ENCODE results near the gene SUGP1. TPM values are rescaled to one million over a fixed set of nuclear protein-coding genes. Genes with fewer than 3 reads are reported as not detected.

The SUGP1 gene
- total RNA-seq, 2 donors from 2014 or later, result 61.1 to 69.6 TPM

GRCh38 chr19:19349365-19349764 is 29.1 kb upstream of the SUGP1 start:
- no peak overlapping the region for H3K4me3 Mint-ChIP-seq
- H3K9me3 Mint-ChIP-seq, result no peaks in the 10 kb centered on the region
- no peaks in the 10 kb centered on the region for H3K36me3 Mint-ChIP-seq
- ATAC-seq (no peak), DNase-seq (ENCODE audit: low spot score) (no peak)
- H3K4me1 Mint-ChIP-seq (ENCODE audit: low read depth in 2 of 2), result no peaks in the 10 kb centered on the region
- H3K27me3 Mint-ChIP-seq, result no peaks in the 10 kb centered on the region
- H3K27ac Mint-ChIP-seq, result no peak overlapping the region

- H3K36me3 Mint-ChIP-seq, result no peaks in the 10 kb centered on the region
- no peaks in the 10 kb centered on the region for H3K4me1 Mint-ChIP-seq (ENCODE audit: low read depth in 2 of 2)
- no peak for ATAC-seq
- no peak overlapping the region for H3K27ac Mint-ChIP-seq
- H3K9me3 Mint-ChIP-seq, result no peaks in the 10 kb centered on the region
- no peak overlapping the region for H3K4me3 Mint-ChIP-seq
- DNase-seq (ENCODE audit: low spot score), result no peak
- H3K27me3 Mint-ChIP-seq, result no peaks in the 10 kb centered on the region
These were observed 28.0 kb upstream of the SUGP1 start for GRCh38 chr19:19348266-19348665.

- no peak for DNase-seq (ENCODE audit: low spot score)
- Mint-ChIP-seq H3K9me3 (no peaks in the 10 kb centered on the region), H3K27me3 (no peaks in the 10 kb centered on the region), H3K4me3 (no peak overlapping the region), H3K27ac (peak overlapping the region in 1 of 2 donors; percentile 48), H3K36me3 (no peaks in the 10 kb centered on the region), H3K4me1 (ENCODE audit: low read depth in 2 of 2) (no peaks in the 10 kb centered on the region)
- ATAC-seq, result peak in 1 of 2 donors; percentile 12
These were observed 27.2 kb upstream of the SUGP1 start for GRCh38 chr19:19347401-19348110.

- no peaks in the 10 kb centered on the region for H3K27me3 Mint-ChIP-seq
- no peaks in the 10 kb centered on the region for H3K9me3 Mint-ChIP-seq
- no peaks in the 10 kb centered on the region for H3K36me3 Mint-ChIP-seq
These were observed 25.7 kb upstream of the SUGP1 start for GRCh38 chr19:19345970-19346369.

GRCh38 chr19:19345232-19345631 is 24.9 kb upstream of the SUGP1 start:
- no peaks in the 10 kb centered on the region for H3K4me1 Mint-ChIP-seq (ENCODE audit: low read depth in 2 of 2)
- no peaks in the 10 kb centered on the region for H3K9me3 Mint-ChIP-seq
- no peaks in the 10 kb centered on the region for H3K36me3 Mint-ChIP-seq
- H3K27ac Mint-ChIP-seq, result no peak overlapping the region
- no peak overlapping the region for H3K4me3 Mint-ChIP-seq
- DNase-seq (ENCODE audit: low spot score) (no peak), ATAC-seq (no peak)
- H3K27me3 Mint-ChIP-seq, result no peaks in the 10 kb centered on the region

More at GRCh38 chr19:19345970-19346369, 25.7 kb upstream of the SUGP1 start:
- ATAC-seq, result no peak
- Mint-ChIP-seq H3K27ac (peak overlapping the region in 1 of 2 donors; percentile 48), H3K4me1 (ENCODE audit: low read depth in 2 of 2) (no peaks in the 10 kb centered on the region), H3K4me3 (no peak overlapping the region)
- no peak for DNase-seq (ENCODE audit: low spot score)

GRCh38 chr19:19343762-19344161 is 23.5 kb upstream of the SUGP1 start:
- no peak for DNase-seq (ENCODE audit: low spot score)
- Mint-ChIP-seq H3K27ac (no peak overlapping the region), H3K4me3 (no peak overlapping the region), H3K4me1 (ENCODE audit: low read depth in 2 of 2) (no peaks in the 10 kb centered on the region), H3K27me3 (no peaks in the 10 kb centered on the region), H3K36me3 (no peaks in the 10 kb centered on the region), H3K9me3 (no peaks in the 10 kb centered on the region)
- no peak for ATAC-seq

- H3K9me3 Mint-ChIP-seq, result no peaks in the 10 kb centered on the region
- no peaks in the 10 kb centered on the region for H3K4me1 Mint-ChIP-seq (ENCODE audit: low read depth in 2 of 2)
- ATAC-seq, result no peak
- H3K36me3 Mint-ChIP-seq, result no peaks in the 10 kb centered on the region
- H3K27me3 Mint-ChIP-seq, result no peaks in the 10 kb centered on the region
- no peak overlapping the region for H3K27ac Mint-ChIP-seq
- no peak for DNase-seq (ENCODE audit: low spot score)
- no peak overlapping the region for H3K4me3 Mint-ChIP-seq
These were observed 22.7 kb upstream of the SUGP1 start for GRCh38 chr19:19343016-19343362.

- ATAC-seq, result peak in 1 of 2 donors; percentile 18
- Mint-ChIP-seq H3K27me3 (no peaks in the 10 kb centered on the region), H3K4me1 (ENCODE audit: low read depth in 2 of 2) (no peaks in the 10 kb centered on the region), H3K27ac (no peak overlapping the region), H3K9me3 (no peaks in the 10 kb centered on the region), H3K36me3 (no peaks in the 10 kb centered on the region), H3K4me3 (no peak overlapping the region)
- no peak for DNase-seq (ENCODE audit: low spot score)
These were observed 22.0 kb upstream of the SUGP1 start for GRCh38 chr19:19342086-19343015.

GRCh38 chr19:19341026-19341425 is 20.7 kb upstream of the SUGP1 start:
- H3K4me3 Mint-ChIP-seq, result no peak overlapping the region
- no peaks in the 10 kb centered on the region for H3K4me1 Mint-ChIP-seq (ENCODE audit: low read depth in 2 of 2)
- H3K36me3 Mint-ChIP-seq, result no peaks in the 10 kb centered on the region
- no peak overlapping the region for H3K27ac Mint-ChIP-seq
- no peak for DNase-seq (ENCODE audit: low spot score)
- H3K9me3 Mint-ChIP-seq, result no peaks in the 10 kb centered on the region
- no peak for ATAC-seq
- H3K27me3 Mint-ChIP-seq, result no peaks in the 10 kb centered on the region

- H3K9me3 Mint-ChIP-seq, result no peaks in the 10 kb centered on the region
- H3K27ac Mint-ChIP-seq, result no peak overlapping the region
- H3K4me1 Mint-ChIP-seq (ENCODE audit: low read depth in 2 of 2), result peaks cover 0 to 7% of the 10 kb centered on the region in 2 donors
- H3K27me3 Mint-ChIP-seq, result no peaks in the 10 kb centered on the region
- ATAC-seq (no peak), DNase-seq (ENCODE audit: low spot score) (no peak)
- H3K4me3 Mint-ChIP-seq, result no peak overlapping the region
- no peaks in the 10 kb centered on the region for H3K36me3 Mint-ChIP-seq
These were observed 17.8 kb upstream of the SUGP1 start for GRCh38 chr19:19338082-19338481.

- no peak overlapping the region for H3K4me3 Mint-ChIP-seq
- H3K4me1 Mint-ChIP-seq (ENCODE audit: low read depth in 2 of 2), result peaks cover 0 to 7% of the 10 kb centered on the region in 2 donors
- DNase-seq (ENCODE audit: low spot score) (no peak), ATAC-seq (no peak)
- no peaks in the 10 kb centered on the region for H3K27me3 Mint-ChIP-seq
- H3K36me3 Mint-ChIP-seq, result no peaks in the 10 kb centered on the region
- no peaks in the 10 kb centered on the region for H3K9me3 Mint-ChIP-seq
- H3K27ac Mint-ChIP-seq, result no peak overlapping the region
These were observed 16.8 kb upstream of the SUGP1 start for GRCh38 chr19:19337120-19337519.

- Mint-ChIP-seq H3K4me3 (no peak overlapping the region), H3K9me3 (no peaks in the 10 kb centered on the region), H3K4me1 (ENCODE audit: low read depth in 2 of 2) (peaks cover 0 to 7% of the 10 kb centered on the region in 2 donors)
These were observed 16.3 kb upstream of the SUGP1 start for GRCh38 chr19:19336597-19336996.

GRCh38 chr19:19335408-19336158 is 15.3 kb upstream of the SUGP1 start:
- H3K9me3 Mint-ChIP-seq, result no peaks in the 10 kb centered on the region
- no peak for ATAC-seq
- DNase-seq (ENCODE audit: low spot score), result no peak
- H3K27ac Mint-ChIP-seq, result peak overlapping the region in 1 of 2 donors; percentile 64
- H3K27me3 Mint-ChIP-seq, result no peaks in the 10 kb centered on the region
- no peaks in the 10 kb centered on the region for H3K36me3 Mint-ChIP-seq
- H3K4me1 Mint-ChIP-seq (ENCODE audit: low read depth in 2 of 2), result peaks cover 0 to 7% of the 10 kb centered on the region in 2 donors
- no peak overlapping the region for H3K4me3 Mint-ChIP-seq

More at GRCh38 chr19:19336597-19336996, 16.3 kb upstream of the SUGP1 start:
- ATAC-seq, result no peak
- H3K36me3 Mint-ChIP-seq, result no peaks in the 10 kb centered on the region
- no peak for DNase-seq (ENCODE audit: low spot score)
- no peak overlapping the region for H3K27ac Mint-ChIP-seq
- H3K27me3 Mint-ChIP-seq, result no peaks in the 10 kb centered on the region

GRCh38 chr19:19334989-19335344 is 14.7 kb upstream of the SUGP1 start:
- ATAC-seq (no peak), DNase-seq (ENCODE audit: low spot score) (no peak)
- Mint-ChIP-seq H3K27me3 (no peaks in the 10 kb centered on the region), H3K4me1 (ENCODE audit: low read depth in 2 of 2) (peaks cover 0 to 7% of the 10 kb centered on the region in 2 donors), H3K36me3 (no peaks in the 10 kb centered on the region), H3K9me3 (no peaks in the 10 kb centered on the region), H3K27ac (peak overlapping the region in 1 of 2 donors; percentile 64), H3K4me3 (no peak overlapping the region)
